ENCODE measurements around the gene CLMN.

Gene CLMN

DNA sequence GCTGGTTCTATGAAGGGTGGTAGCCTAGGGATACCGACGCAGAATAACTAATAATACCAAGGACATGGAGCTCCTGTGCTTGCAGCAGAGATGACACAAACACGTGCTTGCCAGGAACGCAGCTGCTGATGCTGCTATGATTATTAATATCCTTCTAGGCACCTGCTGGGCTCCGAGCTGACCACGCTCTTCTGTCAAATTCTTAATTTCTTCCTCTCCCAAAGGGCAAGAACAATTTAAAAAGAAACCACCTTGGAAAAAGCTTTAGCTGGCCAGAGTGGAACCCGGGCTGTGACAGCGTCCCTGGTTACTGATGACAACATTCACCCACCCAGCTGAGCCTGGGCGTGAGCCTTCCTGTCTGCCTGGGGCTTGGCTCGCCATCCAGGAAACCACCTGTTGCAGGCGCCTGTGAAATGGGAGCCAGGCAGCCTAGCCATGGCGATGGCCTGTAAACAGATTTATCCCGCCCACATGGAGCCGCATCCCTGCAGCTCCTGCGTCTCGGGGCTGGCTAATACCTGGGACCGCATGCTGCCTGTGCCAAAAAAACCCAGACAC lies 28.8 kb downstream of the CLMN start:
- Histone ChIP-seq H4K5ac (ENCODE audit: low read length) (no peak overlapping the region), H3K18ac (ENCODE audit: low read length) (no peak overlapping the region), H2AK5ac (ENCODE audit: low read length) (no peak overlapping the region), H3K56ac (ENCODE audit: low read length) (no peak overlapping the region), H3K4me2 (ENCODE audit: low read length) (no peak overlapping the region), H2BK15ac (replicated peaks; ENCODE audit: low read depth) (no peak overlapping the region), H3K23ac (ENCODE audit: low read length) (no peak overlapping the region), H2BK120ac (ENCODE audit: low read depth, low read length) (no peak overlapping the region), H4K8ac (ENCODE audit: low read depth, low read length) (no peak overlapping the region), H3K27me3 (ENCODE audit: insufficient read depth, low read length, poor library complexity) (no peaks in the 10 kb centered on the region), H3K4me3 (ENCODE audit: low read length) (no peak overlapping the region), H3K4me1 (ENCODE audit: control insufficient read depth, low read depth, low read length) (no peaks in the 10 kb centered on the region), H3K79me1 (ENCODE audit: low read length) (no peaks in the 10 kb centered on the region), H3K27ac (ENCODE audit: low read depth, low read length) (no peak overlapping the region), H2BK5ac (ENCODE audit: low read length) (no peak overlapping the region), H3K36me3 (ENCODE audit: control insufficient read depth, insufficient read depth, low read length) (no peaks in the 10 kb centered on the region), H3K79me2 (ENCODE audit: control insufficient read depth, insufficient read depth, low read length) (no peaks in the 10 kb centered on the region), H3K9ac (ENCODE audit: low read length) (no peak overlapping the region), H3K4ac (ENCODE audit: low read depth, low read length) (no peak overlapping the region)
- DNase-seq: peak; percentile 38
- no CpG with 5 or more reads among the region's 17 CpGs for WGBS (ENCODE audit: extremely low coverage, insufficient coverage, low lambda C conversion rate)

DNA sequence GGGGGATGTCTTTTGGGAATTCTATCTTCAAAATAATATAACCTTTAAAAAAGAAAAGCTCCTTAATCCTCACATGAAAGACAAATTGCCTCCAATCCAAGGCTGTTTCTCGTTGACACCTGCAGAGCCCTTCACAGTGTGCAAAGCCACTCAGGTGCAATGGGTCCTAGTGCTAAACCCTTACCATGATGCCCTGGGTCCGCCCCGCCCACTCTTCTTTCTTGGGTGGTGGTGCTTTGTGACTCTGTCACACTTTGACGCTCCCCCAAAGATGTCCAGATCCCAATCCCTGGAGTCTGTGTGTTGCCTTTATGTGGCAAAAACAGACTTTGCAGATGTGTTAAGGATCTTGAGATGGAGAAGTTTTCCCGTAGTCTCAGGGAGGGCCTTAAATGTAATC lies 29.7 kb downstream of the CLMN start:
- H3K4me1 ChIP-seq (ENCODE audit: control insufficient read depth, low read depth, low read length): no peaks in the 10 kb centered on the region
- H4K5ac ChIP-seq (ENCODE audit: low read length): no peak overlapping the region
- no peak overlapping the region for H3K23ac ChIP-seq (ENCODE audit: low read length)
- no peak overlapping the region for H2BK5ac ChIP-seq (ENCODE audit: low read length)
- no peak overlapping the region for H3K56ac ChIP-seq (ENCODE audit: low read length)
- H3K4me3 ChIP-seq (ENCODE audit: low read length): no peak overlapping the region
- WGBS (ENCODE audit: extremely low coverage, insufficient coverage, low lambda C conversion rate): no CpG with 5 or more reads among the region's 5 CpGs
- no peak overlapping the region for H4K8ac ChIP-seq (ENCODE audit: low read depth, low read length)
- no peak overlapping the region for H3K27ac ChIP-seq (ENCODE audit: low read depth, low read length)
- H2BK120ac ChIP-seq (ENCODE audit: low read depth, low read length): no peak overlapping the region
- H3K79me2 ChIP-seq (ENCODE audit: control insufficient read depth, insufficient read depth, low read length): no peaks in the 10 kb centered on the region
- no peak overlapping the region for H3K4ac ChIP-seq (ENCODE audit: low read depth, low read length)
- H2BK15ac ChIP-seq (replicated peaks; ENCODE audit: low read depth): no peak overlapping the region
- H3K18ac ChIP-seq (ENCODE audit: low read length): no peak overlapping the region
- no peaks in the 10 kb centered on the region for H3K36me3 ChIP-seq (ENCODE audit: control insufficient read depth, insufficient read depth, low read length)
- DNase-seq: no peak
- H3K79me1 ChIP-seq (ENCODE audit: low read length): no peaks in the 10 kb centered on the region
- H2AK5ac ChIP-seq (ENCODE audit: low read length): no peak overlapping the region
- no peak overlapping the region for H3K9ac ChIP-seq (ENCODE audit: low read length)
- no peak overlapping the region for H3K4me2 ChIP-seq (ENCODE audit: low read length)
- H3K27me3 ChIP-seq (ENCODE audit: insufficient read depth, low read length, poor library complexity): no peaks in the 10 kb centered on the region

DNA sequence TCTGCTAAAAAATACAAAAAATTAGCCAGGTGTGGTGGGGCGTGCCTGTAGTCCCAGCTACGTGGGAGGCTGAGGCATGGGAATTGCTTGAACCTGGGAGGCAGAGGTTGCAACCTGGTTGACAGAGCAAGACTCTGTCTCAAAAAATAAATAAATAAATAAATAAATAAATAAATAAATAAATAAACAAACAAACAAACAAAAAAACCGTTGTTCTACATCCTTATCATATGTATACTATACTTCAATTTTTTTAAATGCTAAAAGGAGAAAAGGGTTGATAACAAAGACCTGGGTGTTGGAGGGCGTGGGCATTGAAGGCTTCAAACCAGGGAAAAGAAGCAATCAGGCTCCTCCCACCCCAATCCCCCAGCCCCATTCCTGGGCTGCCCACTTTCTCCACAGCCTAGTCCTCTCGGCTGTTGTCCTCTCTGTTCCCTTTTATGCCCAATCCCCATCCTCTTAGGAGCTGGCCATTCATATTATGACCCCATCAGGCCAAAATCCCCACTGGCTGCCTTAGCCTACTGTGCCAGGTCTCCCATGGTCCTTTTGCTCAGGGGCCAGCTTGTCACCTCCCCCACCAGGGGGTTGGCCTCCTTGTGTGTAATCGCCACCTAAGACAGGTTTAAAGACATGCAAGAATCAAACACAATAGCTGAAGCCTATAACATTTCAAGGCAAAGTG lies 30.2 kb downstream of the CLMN start:
- no peak overlapping the region for H2AK5ac ChIP-seq (ENCODE audit: low read length)
- H3K9ac ChIP-seq (ENCODE audit: low read length): no peak overlapping the region
- H3K4ac ChIP-seq (ENCODE audit: low read depth, low read length): no peak overlapping the region
- no peak overlapping the region for H3K4me3 ChIP-seq (ENCODE audit: low read length)
- H3K27me3 ChIP-seq (ENCODE audit: insufficient read depth, low read length, poor library complexity): no peaks in the 10 kb centered on the region
- no CpG with 5 or more reads among the region's 6 CpGs for WGBS (ENCODE audit: extremely low coverage, insufficient coverage, low lambda C conversion rate)
- no peak overlapping the region for H2BK120ac ChIP-seq (ENCODE audit: low read depth, low read length)
- no peaks in the 10 kb centered on the region for H3K79me1 ChIP-seq (ENCODE audit: low read length)
- H3K4me2 ChIP-seq (ENCODE audit: low read length): no peak overlapping the region
- no peaks in the 10 kb centered on the region for H3K4me1 ChIP-seq (ENCODE audit: control insufficient read depth, low read depth, low read length)
- H3K56ac ChIP-seq (ENCODE audit: low read length): no peak overlapping the region
- no peak overlapping the region for H4K8ac ChIP-seq (ENCODE audit: low read depth, low read length)
- H2BK15ac ChIP-seq (replicated peaks; ENCODE audit: low read depth): no peak overlapping the region
- DNase-seq: no peak
- no peak overlapping the region for H3K23ac ChIP-seq (ENCODE audit: low read length)
- H3K36me3 ChIP-seq (ENCODE audit: control insufficient read depth, insufficient read depth, low read length): no peaks in the 10 kb centered on the region
- no peak overlapping the region for H3K18ac ChIP-seq (ENCODE audit: low read length)
- no peak overlapping the region for H4K5ac ChIP-seq (ENCODE audit: low read length)
- no peak overlapping the region for H2BK5ac ChIP-seq (ENCODE audit: low read length)
- H3K79me2 ChIP-seq (ENCODE audit: control insufficient read depth, insufficient read depth, low read length): no peaks in the 10 kb centered on the region
- no peak overlapping the region for H3K27ac ChIP-seq (ENCODE audit: low read depth, low read length)

DNA sequence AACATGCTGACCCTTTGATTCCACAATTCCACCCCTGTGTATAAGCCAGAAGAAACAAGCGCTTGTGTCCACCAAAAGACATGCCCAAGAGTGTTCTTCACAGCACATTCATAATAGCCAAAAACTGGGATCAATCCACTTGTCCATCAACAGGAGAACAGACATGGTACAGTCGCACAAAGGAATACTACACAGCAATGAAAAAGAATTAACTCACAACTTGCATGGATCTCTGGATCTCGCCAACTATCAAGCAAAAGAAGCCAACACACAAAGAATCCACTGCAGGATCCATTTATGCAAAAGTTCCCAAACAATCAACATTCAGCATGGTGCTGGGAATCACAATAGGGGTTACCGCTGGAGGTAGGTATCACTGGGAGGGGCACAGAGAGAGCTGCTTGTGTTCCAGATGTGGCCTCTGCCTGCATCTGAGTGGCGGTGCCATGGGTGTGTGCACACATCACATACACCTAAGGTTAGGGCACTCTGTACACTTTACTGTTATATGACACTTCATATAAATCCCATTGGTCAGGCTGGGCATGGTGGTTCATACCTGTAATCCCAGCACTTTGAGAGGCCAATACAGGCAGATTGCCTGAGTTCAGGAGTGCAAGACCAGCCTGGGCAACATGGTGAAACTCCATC lies 30.9 kb downstream of the CLMN start:
- no CpG with 5 or more reads among the region's 5 CpGs for WGBS (ENCODE audit: extremely low coverage, insufficient coverage, low lambda C conversion rate)
- Histone ChIP-seq H3K4me1 (ENCODE audit: control insufficient read depth, low read depth, low read length) (no peaks in the 10 kb centered on the region), H3K56ac (ENCODE audit: low read length) (no peak overlapping the region), H3K4me3 (ENCODE audit: low read length) (no peak overlapping the region), H3K4ac (ENCODE audit: low read depth, low read length) (no peak overlapping the region), H2AK5ac (ENCODE audit: low read length) (no peak overlapping the region), H4K8ac (ENCODE audit: low read depth, low read length) (no peak overlapping the region), H3K4me2 (ENCODE audit: low read length) (no peak overlapping the region), H3K23ac (ENCODE audit: low read length) (no peak overlapping the region), H2BK5ac (ENCODE audit: low read length) (no peak overlapping the region), H2BK120ac (ENCODE audit: low read depth, low read length) (no peak overlapping the region), H4K5ac (ENCODE audit: low read length) (no peak overlapping the region), H3K18ac (ENCODE audit: low read length) (no peak overlapping the region), H2BK15ac (replicated peaks; ENCODE audit: low read depth) (no peak overlapping the region), H3K79me2 (ENCODE audit: control insufficient read depth, insufficient read depth, low read length) (no peaks in the 10 kb centered on the region), H3K79me1 (ENCODE audit: low read length) (no peaks in the 10 kb centered on the region), H3K9ac (ENCODE audit: low read length) (no peak overlapping the region), H3K36me3 (ENCODE audit: control insufficient read depth, insufficient read depth, low read length) (no peaks in the 10 kb centered on the region), H3K27ac (ENCODE audit: low read depth, low read length) (no peak overlapping the region), H3K27me3 (ENCODE audit: insufficient read depth, low read length, poor library complexity) (no peaks in the 10 kb centered on the region)
- no peak for DNase-seq

DNA sequence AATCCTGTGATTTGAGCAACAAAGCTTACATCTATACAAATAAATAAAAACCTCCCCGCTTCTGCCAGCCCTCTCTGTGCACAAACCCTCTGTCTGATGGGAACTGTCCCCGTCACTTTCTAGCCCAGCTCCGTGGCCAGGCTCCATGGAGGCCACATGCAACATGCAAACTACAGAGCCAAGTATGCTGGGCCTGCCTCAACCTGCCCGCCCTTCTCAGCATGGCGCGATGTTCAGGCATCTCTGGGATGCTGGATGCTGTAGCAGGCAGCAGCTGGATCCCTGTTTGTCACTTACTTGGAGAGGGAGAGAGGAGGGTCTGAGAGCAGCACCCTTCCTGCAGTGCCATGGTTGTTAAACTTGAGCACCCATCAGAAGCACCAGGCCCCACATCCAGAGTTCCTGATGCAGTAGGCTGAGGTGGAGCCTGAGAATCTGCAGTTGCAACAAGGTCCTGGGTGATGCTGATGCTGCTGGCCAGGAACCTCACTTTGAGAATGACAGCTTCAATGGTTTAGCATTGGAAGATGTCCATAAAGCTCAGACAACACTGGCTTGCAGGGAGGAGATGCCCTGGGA lies 32.4 kb downstream of the CLMN start:
- H3K4me3 ChIP-seq (ENCODE audit: low read length): no peak overlapping the region
- no peaks in the 10 kb centered on the region for H3K79me1 ChIP-seq (ENCODE audit: low read length)
- DNase-seq: no peak
- WGBS (ENCODE audit: extremely low coverage, insufficient coverage, low lambda C conversion rate): no CpG with 5 or more reads among the region's 6 CpGs
- no peak overlapping the region for H2BK15ac ChIP-seq (replicated peaks; ENCODE audit: low read depth)
- H3K36me3 ChIP-seq (ENCODE audit: control insufficient read depth, insufficient read depth, low read length): no peaks in the 10 kb centered on the region
- H2BK5ac ChIP-seq (ENCODE audit: low read length): no peak overlapping the region
- H3K27ac ChIP-seq (ENCODE audit: low read depth, low read length): no peak overlapping the region
- H3K23ac ChIP-seq (ENCODE audit: low read length): no peak overlapping the region
- H3K4ac ChIP-seq (ENCODE audit: low read depth, low read length): no peak overlapping the region
- H3K4me1 ChIP-seq (ENCODE audit: control insufficient read depth, low read depth, low read length): no peaks in the 10 kb centered on the region
- H3K56ac ChIP-seq (ENCODE audit: low read length): no peak overlapping the region
- no peak overlapping the region for H3K4me2 ChIP-seq (ENCODE audit: low read length)
- no peak overlapping the region for H3K18ac ChIP-seq (ENCODE audit: low read length)
- H4K8ac ChIP-seq (ENCODE audit: low read depth, low read length): no peak overlapping the region
- no peak overlapping the region for H2AK5ac ChIP-seq (ENCODE audit: low read length)
- no peaks in the 10 kb centered on the region for H3K27me3 ChIP-seq (ENCODE audit: insufficient read depth, low read length, poor library complexity)
- H3K79me2 ChIP-seq (ENCODE audit: control insufficient read depth, insufficient read depth, low read length): no peaks in the 10 kb centered on the region
- no peak overlapping the region for H4K5ac ChIP-seq (ENCODE audit: low read length)
- H3K9ac ChIP-seq (ENCODE audit: low read length): no peak overlapping the region
- no peak overlapping the region for H2BK120ac ChIP-seq (ENCODE audit: low read depth, low read length)
